GM23338 (cell line): ENCODE measurements around the gene FEZF2. TPM values are rescaled to one million over a fixed set of nuclear protein-coding genes. Genes with fewer than 3 reads are reported as not detected.

ENCODE experiments used
- ATAC-seq: fragments of 200-7000 bp; cut with Tn5 transposase; 3 replicates; pipeline ENCODE4 v1.9.1; 2020
- DNase-seq: peaks from one replicate; pipeline ENCODE4 v3.0.0-alpha.2; 2015; ENCODE audit warnings: low spot score
- H2AFZ ChIP-seq: fragments of 200-600 bp; sonication (generic); 2 replicates; pipeline ENCODE4 v1.8.0; 2016; ENCODE audit warnings: antibody characterized with exemption, mild to moderate bottlenecking, moderate library complexity
- H3F3A ChIP-seq: fragments of 200-600 bp; sonication (generic); replicated peaks from 2 replicates; pipeline ENCODE4 v1.8.0; 2017; ENCODE audit warnings: antibody characterized with exemption, mixed run types, low read depth
- H3K27ac ChIP-seq: fragments of 200-600 bp; sonication (generic); 2 replicates; pipeline ENCODE4 v1.6.1; 2016; ENCODE audit warnings: low read depth
- H3K27me3 ChIP-seq: fragments of 200-600 bp; sonication (generic); 2 replicates; pipeline ENCODE4 v1.8.0; 2016; ENCODE audit warnings: mild to moderate bottlenecking, mixed run types, moderate library complexity; ENCODE audit not compliant: insufficient read depth
- H3K36me3 ChIP-seq: fragments of 200-600 bp; sonication (generic); 2 replicates; pipeline ENCODE4 v1.8.0; 2016; ENCODE audit warnings: mild to moderate bottlenecking; ENCODE audit not compliant: insufficient read depth
- H3K4me1 ChIP-seq: fragments of 200-600 bp; sonication (generic); 2 replicates; pipeline ENCODE4 v1.8.0; 2016; ENCODE audit warnings: mild to moderate bottlenecking, moderate library complexity; ENCODE audit not compliant: insufficient read depth
- H3K4me2 ChIP-seq: fragments of 200-600 bp; sonication (generic); 2 replicates; pipeline ENCODE4 v1.7.1; 2017; ENCODE audit warnings: mixed run types
- H3K4me3 ChIP-seq: fragments of 200-600 bp; sonication (generic); 2 replicates; pipeline ENCODE4 v1.6.1; 2016; ENCODE audit warnings: mixed run types
- H3K79me2 ChIP-seq: fragments of 200-600 bp; sonication (generic); replicated peaks from 2 replicates; pipeline ENCODE4 v1.8.0; 2017; ENCODE audit warnings: mild to moderate bottlenecking; ENCODE audit not compliant: insufficient read depth
- H3K9me2 ChIP-seq: fragments of 200-600 bp; sonication (generic); 2 replicates; pipeline ENCODE4 v1.8.0; 2017; ENCODE audit not compliant: insufficient read depth
- H4K20me1 ChIP-seq: fragments of 200-600 bp; sonication (generic); replicated peaks from 2 replicates; pipeline ENCODE4 v1.8.0; 2017; ENCODE audit warnings: mild to moderate bottlenecking; ENCODE audit not compliant: insufficient read depth
- H3K27ac Mint-ChIP-seq: 2 replicates; pipeline ENCODE4 v1.8.0; 2020; ENCODE audit warnings: inconsistent platforms, mild to moderate bottlenecking, moderate library complexity, mixed read lengths
- H3K27me3 Mint-ChIP-seq: 3 replicates; pipeline ENCODE4 v1.8.0; 2022; ENCODE audit warnings: low read depth, mild to moderate bottlenecking, moderate library complexity, mixed read lengths, inconsistent platforms; ENCODE audit not compliant: insufficient read depth, poor library complexity
- H3K36me3 Mint-ChIP-seq: 3 replicates; pipeline ENCODE4 v1.8.0; 2021; ENCODE audit warnings: low read depth, mild to moderate bottlenecking, inconsistent platforms, moderate library complexity, mixed read lengths
- H3K4me1 Mint-ChIP-seq: 3 replicates; pipeline ENCODE4 v1.8.0; 2020; ENCODE audit warnings: mild to moderate bottlenecking, inconsistent platforms, mixed read lengths
- H3K4me3 Mint-ChIP-seq: 3 replicates; pipeline ENCODE4 v1.8.0; 2021; ENCODE audit warnings: moderate library complexity, mild to moderate bottlenecking, inconsistent platforms, mixed read lengths
- H3K9me3 Mint-ChIP-seq: 3 replicates; pipeline ENCODE4 v1.8.0; 2020; ENCODE audit warnings: moderate library complexity, mild to moderate bottlenecking, inconsistent platforms, mixed read lengths
- CREB1 ChIP-seq: fragments of 250-450 bp; sonication (Bioruptor Pico); IDR thresholded peaks from 2 replicates; pipeline ENCODE4 v1.5.0; 2020; ENCODE audit warnings: low read depth, mild to moderate bottlenecking, moderate library complexity
- EZH2 ChIP-seq: fragments of 200-600 bp; sonication (generic); IDR thresholded peaks from one replicate; pipeline ENCODE4 v1.8.0; 2017; ENCODE audit warnings: antibody characterized with exemption, mild to moderate bottlenecking, low read depth; ENCODE audit not compliant: unreplicated experiment
- EZH2phosphoT487 ChIP-seq: fragments of 200-600 bp; sonication (generic); IDR thresholded peaks from one replicate; pipeline ENCODE4 v1.8.1; 2018; ENCODE audit warnings: antibody characterized with exemption; ENCODE audit not compliant: unreplicated experiment
- JUNB ChIP-seq: IDR thresholded peaks from one replicate; pipeline ENCODE4 v1.6.1; 2016; ENCODE audit warnings: antibody characterized with exemption; ENCODE audit not compliant: unreplicated experiment
- NANOG ChIP-seq: IDR thresholded peaks from 2 replicates; pipeline ENCODE4 v1.6.1; 2016; ENCODE audit warnings: antibody characterized with exemption, borderline replicate concordance
- POLR2AphosphoS5 ChIP-seq: IDR thresholded peaks from 2 replicates; pipeline ENCODE4 v1.6.1; 2016; ENCODE audit warnings: antibody characterized with exemption, low read depth
- ZNF114 ChIP-seq: fragments of 250-450 bp; sonication (Bioruptor Pico); IDR thresholded peaks from 2 replicates; pipeline ENCODE4 v1.5.0; 2020; ENCODE audit warnings: mild to moderate bottlenecking, moderate library complexity
- ZNF331 ChIP-seq: fragments of 250-450 bp; sonication (Bioruptor Pico); IDR thresholded peaks from 2 replicates; pipeline ENCODE4 v1.5.0; 2020; ENCODE audit warnings: low read depth, mild to moderate bottlenecking, moderate library complexity
- polyA plus RNA-seq: library from polyadenylated mRNA; unstranded; fragments of >200 nt; fragmentation: Nextera tagmentation; extraction: Ambion mirVana; gene quantifications from 2 replicates; pipeline ENCODE4 v1.2.1, GENCODE V29; 2016
- total RNA-seq: library from RNA; depleted of rRNA; stranded (reverse); fragments of >200 nt; shearing (Covaris generic); gene quantifications from 2 replicates; pipeline ENCODE4 v1.2.3, GENCODE V29; 2014
- TF ChIP-seq, protein P1 (sequence below): fragments of 250-450 bp; sonication (Bioruptor Pico); IDR thresholded peaks from 2 replicates; pipeline ENCODE4 v1.5.0; 2020; ENCODE audit warnings: mild to moderate bottlenecking, moderate library complexity
- TF ChIP-seq, protein P2 (sequence below): IDR thresholded peaks from 2 replicates; pipeline ENCODE4 v1.6.1; 2016; ENCODE audit warnings: antibody characterized with exemption

The FEZF2 gene
- total and polyA plus RNA-seq, 2 experiments from 2014 or later = not detected

DNA sequence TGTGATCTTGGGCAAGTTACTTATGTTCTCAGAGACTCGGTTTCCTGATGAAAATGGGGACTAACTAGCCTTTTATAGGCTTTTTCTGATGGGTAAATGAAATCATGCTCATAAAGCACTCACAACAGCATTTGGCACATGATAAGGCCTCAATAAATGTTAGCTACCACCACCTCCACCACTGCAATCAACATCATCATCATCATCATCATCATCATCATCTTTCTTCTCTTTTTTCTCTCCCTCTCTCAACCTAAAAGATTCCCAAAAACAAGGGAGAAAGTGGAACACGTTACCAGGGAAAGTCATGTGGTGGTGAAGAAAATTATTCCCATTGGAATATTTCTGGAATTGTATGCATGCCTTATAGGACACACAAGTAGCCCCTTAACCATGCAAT is 33.6 kb upstream of the FEZF2 start (continued):
- TF ChIP-seq, protein P1, sequence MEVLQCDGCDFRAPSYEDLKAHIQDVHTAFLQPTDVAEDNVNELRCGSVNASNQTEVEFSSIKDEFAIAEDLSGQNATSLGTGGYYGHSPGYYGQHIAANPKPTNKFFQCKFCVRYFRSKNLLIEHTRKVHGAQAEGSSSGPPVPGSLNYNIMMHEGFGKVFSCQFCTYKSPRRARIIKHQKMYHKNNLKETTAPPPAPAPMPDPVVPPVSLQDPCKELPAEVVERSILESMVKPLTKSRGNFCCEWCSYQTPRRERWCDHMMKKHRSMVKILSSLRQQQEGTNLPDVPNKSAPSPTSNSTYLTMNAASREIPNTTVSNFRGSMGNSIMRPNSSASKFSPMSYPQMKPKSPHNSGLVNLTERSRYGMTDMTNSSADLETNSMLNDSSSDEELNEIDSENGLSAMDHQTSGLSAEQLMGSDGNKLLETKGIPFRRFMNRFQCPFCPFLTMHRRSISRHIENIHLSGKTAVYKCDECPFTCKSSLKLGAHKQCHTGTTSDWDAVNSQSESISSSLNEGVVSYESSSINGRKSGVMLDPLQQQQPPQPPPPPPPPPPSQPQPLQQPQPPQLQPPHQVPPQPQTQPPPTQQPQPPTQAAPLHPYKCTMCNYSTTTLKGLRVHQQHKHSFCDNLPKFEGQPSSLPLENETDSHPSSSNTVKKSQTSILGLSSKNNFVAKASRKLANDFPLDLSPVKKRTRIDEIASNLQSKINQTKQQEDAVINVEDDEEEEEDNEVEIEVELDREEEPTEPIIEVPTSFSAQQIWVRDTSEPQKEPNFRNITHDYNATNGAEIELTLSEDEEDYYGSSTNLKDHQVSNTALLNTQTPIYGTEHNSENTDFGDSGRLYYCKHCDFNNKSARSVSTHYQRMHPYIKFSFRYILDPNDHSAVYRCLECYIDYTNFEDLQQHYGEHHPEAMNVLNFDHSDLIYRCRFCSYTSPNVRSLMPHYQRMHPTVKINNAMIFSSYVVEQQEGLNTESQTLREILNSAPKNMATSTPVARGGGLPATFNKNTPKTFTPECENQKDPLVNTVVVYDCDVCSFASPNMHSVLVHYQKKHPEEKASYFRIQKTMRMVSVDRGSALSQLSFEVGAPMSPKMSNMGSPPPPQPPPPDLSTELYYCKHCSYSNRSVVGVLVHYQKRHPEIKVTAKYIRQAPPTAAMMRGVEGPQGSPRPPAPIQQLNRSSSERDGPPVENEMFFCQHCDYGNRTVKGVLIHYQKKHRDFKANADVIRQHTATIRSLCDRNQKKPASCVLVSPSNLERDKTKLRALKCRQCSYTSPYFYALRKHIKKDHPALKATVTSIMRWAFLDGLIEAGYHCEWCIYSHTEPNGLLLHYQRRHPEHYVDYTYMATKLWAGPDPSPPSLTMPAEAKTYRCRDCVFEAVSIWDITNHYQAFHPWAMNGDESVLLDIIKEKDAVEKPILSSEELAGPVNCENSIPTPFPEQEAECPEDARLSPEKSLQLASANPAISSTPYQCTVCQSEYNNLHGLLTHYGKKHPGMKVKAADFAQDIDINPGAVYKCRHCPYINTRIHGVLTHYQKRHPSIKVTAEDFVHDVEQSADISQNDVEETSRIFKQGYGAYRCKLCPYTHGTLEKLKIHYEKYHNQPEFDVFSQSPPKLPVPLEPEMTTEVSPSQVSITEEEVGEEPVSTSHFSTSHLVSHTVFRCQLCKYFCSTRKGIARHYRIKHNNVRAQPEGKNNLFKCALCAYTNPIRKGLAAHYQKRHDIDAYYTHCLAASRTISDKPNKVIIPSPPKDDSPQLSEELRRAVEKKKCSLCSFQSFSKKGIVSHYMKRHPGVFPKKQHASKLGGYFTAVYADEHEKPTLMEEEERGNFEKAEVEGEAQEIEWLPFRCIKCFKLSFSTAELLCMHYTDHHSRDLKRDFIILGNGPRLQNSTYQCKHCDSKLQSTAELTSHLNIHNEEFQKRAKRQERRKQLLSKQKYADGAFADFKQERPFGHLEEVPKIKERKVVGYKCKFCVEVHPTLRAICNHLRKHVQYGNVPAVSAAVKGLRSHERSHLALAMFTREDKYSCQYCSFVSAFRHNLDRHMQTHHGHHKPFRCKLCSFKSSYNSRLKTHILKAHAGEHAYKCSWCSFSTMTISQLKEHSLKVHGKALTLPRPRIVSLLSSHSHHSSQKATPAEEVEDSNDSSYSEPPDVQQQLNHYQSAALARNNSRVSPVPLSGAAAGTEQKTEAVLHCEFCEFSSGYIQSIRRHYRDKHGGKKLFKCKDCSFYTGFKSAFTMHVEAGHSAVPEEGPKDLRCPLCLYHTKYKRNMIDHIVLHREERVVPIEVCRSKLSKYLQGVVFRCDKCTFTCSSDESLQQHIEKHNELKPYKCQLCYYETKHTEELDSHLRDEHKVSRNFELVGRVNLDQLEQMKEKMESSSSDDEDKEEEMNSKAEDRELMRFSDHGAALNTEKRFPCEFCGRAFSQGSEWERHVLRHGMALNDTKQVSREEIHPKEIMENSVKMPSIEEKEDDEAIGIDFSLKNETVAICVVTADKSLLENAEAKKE (CRISPR knock-in tag) = no peak
- TF ChIP-seq CREB1 (CRISPR knock-in tag) = no peak
- TF ChIP-seq JUNB = no peak

DNA sequence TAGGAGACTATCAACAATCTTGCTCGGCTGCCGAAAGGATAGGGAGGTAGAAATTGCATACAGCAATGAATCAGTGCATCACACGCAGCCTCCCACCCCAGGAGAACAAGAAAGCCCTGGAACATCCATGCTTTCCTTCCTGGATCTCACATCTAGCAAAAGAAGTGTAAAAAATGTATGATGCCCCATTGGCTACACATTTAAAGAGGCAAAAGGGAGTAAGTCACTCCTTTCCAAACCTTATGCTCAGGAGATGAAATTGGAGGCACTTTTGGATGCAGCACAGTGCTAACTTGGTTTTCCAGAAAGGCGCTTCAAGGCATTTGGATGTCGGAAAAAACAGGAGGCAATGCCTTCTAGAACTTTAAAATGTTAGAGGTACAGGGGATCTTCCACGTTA is 32.2 kb upstream of the FEZF2 start:
- Histone ChIP-seq H3K9me2 (no peaks in the 10 kb centered on the region), H3K4me2 (no peak overlapping the region), H3K79me2 (no peaks in the 10 kb centered on the region), H3K27me3 (no peaks in the 10 kb centered on the region), H3K27ac (no peak overlapping the region), H3F3A (no peaks in the 10 kb centered on the region; the same call in 1 of the 2 replicates), H3K36me3 (no peaks in the 10 kb centered on the region), H3K4me3 (no peak overlapping the region), H2AFZ (peak overlapping the region; percentile 56; the same call in 1 of the 2 replicates), H3K4me1 (no peaks in the 10 kb centered on the region), H4K20me1 (no peaks in the 10 kb centered on the region)
- Mint-ChIP-seq H3K27ac (no peak overlapping the region), H3K4me1 (peaks cover 3% of the 10 kb centered on the region; the same call in 2 of the 3 replicates), H3K4me3 (no peak overlapping the region), H3K9me3 (no peaks in the 10 kb centered on the region), H3K36me3 (no peaks in the 10 kb centered on the region), H3K27me3 (peaks cover 2% of the 10 kb centered on the region)
- no peak for ATAC-seq
- no peak for TF ChIP-seq EZH2phosphoT487
- no peak for DNase-seq

DNA sequence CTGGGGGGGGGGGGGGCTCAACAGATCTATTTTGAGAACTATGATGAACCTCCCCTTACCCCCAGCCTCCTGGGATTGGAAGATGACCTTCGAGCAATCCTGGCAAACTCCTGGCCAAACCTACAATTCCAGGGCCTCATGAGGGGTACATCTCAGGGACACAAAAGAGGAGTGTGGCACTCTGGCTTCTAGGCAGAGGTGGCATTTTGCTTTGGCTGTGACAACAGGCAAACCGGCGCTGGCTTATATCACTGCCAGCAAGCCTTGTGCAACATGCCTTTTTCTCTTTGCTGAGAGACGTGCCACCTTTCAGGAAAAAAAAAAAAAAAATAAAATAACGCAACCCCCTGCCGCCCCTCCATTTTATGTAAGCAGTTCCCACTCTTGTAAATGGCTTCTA is 31.8 kb upstream of the FEZF2 start:
- Histone ChIP-seq H3K79me2 (no peaks in the 10 kb centered on the region), H3K4me1 (no peaks in the 10 kb centered on the region), H3K36me3 (no peaks in the 10 kb centered on the region), H4K20me1 (no peaks in the 10 kb centered on the region), H2AFZ (no peak overlapping the region), H3F3A (no peaks in the 10 kb centered on the region; the same call in 1 of the 2 replicates), H3K4me2 (no peak overlapping the region), H3K4me3 (no peak overlapping the region), H3K9me2 (no peaks in the 10 kb centered on the region), H3K27ac (no peak overlapping the region), H3K27me3 (no peaks in the 10 kb centered on the region)
- DNase-seq (no peak), ATAC-seq (no peak)
- Mint-ChIP-seq H3K27me3 (peaks cover 2% of the 10 kb centered on the region), H3K27ac (no peak overlapping the region), H3K36me3 (no peaks in the 10 kb centered on the region), H3K4me3 (no peak overlapping the region), H3K9me3 (no peaks in the 10 kb centered on the region), H3K4me1 (peaks cover 3% of the 10 kb centered on the region; the same call in 2 of the 3 replicates)
- TF ChIP-seq ZNF114 (CRISPR knock-in tag) (no peak), EZH2 (no peak), JUNB (no peak), ZNF331 (no peak), NANOG (no peak), CREB1 (CRISPR knock-in tag) (no peak), POLR2AphosphoS5 (no peak)
- TF ChIP-seq, protein P2, sequence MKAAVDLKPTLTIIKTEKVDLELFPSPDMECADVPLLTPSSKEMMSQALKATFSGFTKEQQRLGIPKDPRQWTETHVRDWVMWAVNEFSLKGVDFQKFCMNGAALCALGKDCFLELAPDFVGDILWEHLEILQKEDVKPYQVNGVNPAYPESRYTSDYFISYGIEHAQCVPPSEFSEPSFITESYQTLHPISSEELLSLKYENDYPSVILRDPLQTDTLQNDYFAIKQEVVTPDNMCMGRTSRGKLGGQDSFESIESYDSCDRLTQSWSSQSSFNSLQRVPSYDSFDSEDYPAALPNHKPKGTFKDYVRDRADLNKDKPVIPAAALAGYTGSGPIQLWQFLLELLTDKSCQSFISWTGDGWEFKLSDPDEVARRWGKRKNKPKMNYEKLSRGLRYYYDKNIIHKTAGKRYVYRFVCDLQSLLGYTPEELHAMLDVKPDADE = no peak
